Neural cell (in vitro differentiated cells): Measurements from ENCODE around the gene SLC8A1. TPM values are rescaled to one million over a fixed set of nuclear protein-coding genes. Genes with fewer than 3 reads are reported as not detected.

Source experiments
- H2AFZ ChIP-seq: fragments of 200-600, 300-800 bp; sonication (generic), shearing (Covaris generic); 2 replicates; pipeline ENCODE4 v1.6.0; 2014; ENCODE audit warnings: low read depth, mild to moderate bottlenecking, antibody characterized with exemption, low read length, moderate library complexity
- H3F3A ChIP-seq: fragments of 200-600 bp; shearing (Covaris generic); 2 replicates; pipeline ENCODE4 v1.6.1; 2016; ENCODE audit warnings: mild to moderate bottlenecking, moderate library complexity, mixed read lengths, antibody characterized with exemption, low read length; ENCODE audit not compliant: insufficient read depth, poor library complexity, severe bottlenecking
- H3K27ac ChIP-seq: fragments of 200-600, 300-800 bp; sonication (generic), shearing (Covaris generic); 2 replicates; pipeline ENCODE4 v1.5.1; 2014; ENCODE audit warnings: mild to moderate bottlenecking, low read length, moderate library complexity
- H3K27me3 ChIP-seq: fragments of 300-800, 200-600 bp; sonication (generic), shearing (Covaris generic); 2 replicates; pipeline ENCODE4 v1.6.0; 2014; ENCODE audit warnings: mild to moderate bottlenecking, low read depth, low read length, moderate library complexity; ENCODE audit not compliant: insufficient read depth
- H3K36me3 ChIP-seq: fragments of 300-800, 200-600 bp; sonication (generic), shearing (Covaris generic); 2 replicates; pipeline ENCODE4 v1.5.1; 2014; ENCODE audit warnings: mild to moderate bottlenecking, antibody characterized with exemption, low read length, moderate library complexity; ENCODE audit not compliant: insufficient read depth
- H3K4me2 ChIP-seq: fragments of 300-800, 200-600 bp; sonication (generic), shearing (Covaris generic); 2 replicates; pipeline ENCODE4 v1.6.0; 2014; ENCODE audit warnings: mild to moderate bottlenecking, low read length
- H3K4me3 ChIP-seq: fragments of 300-800, 200-600 bp; sonication (generic), shearing (Covaris generic); 2 replicates; pipeline ENCODE4 v1.5.1; 2014; ENCODE audit warnings: mild to moderate bottlenecking, low read length, moderate library complexity
- H3K79me2 ChIP-seq: fragments of 200-600 bp; shearing (Covaris generic); replicated peaks from 2 replicates; pipeline ENCODE4 v1.6.0; 2014; ENCODE audit warnings: mild to moderate bottlenecking, low read length, moderate library complexity; ENCODE audit not compliant: insufficient read depth
- H3K9ac ChIP-seq: fragments of 300-800, 200-600 bp; sonication (generic), shearing (Covaris generic); 2 replicates; pipeline ENCODE4 v1.6.1; 2016; ENCODE audit warnings: mild to moderate bottlenecking, low read length, mixed read lengths
- H3K9me2 ChIP-seq: fragments of 200-600 bp; shearing (Covaris generic); 2 replicates; pipeline ENCODE4 v1.6.1; 2016; ENCODE audit warnings: mild to moderate bottlenecking, low read length, mixed read lengths; ENCODE audit not compliant: insufficient read depth
- H3K9me3 ChIP-seq: fragments of 200-600, 300-800 bp; sonication (generic), shearing (Covaris generic); 2 replicates; pipeline ENCODE4 v1.6.1; 2016; ENCODE audit warnings: mild to moderate bottlenecking, mixed run types, low read length, moderate library complexity, mixed read lengths
- H4K20me1 ChIP-seq: fragments of 200-600 bp; shearing (Covaris generic); 2 replicates; pipeline ENCODE4 v1.6.1; 2016; ENCODE audit warnings: mild to moderate bottlenecking, mixed run types; ENCODE audit not compliant: insufficient read depth
- CTCF ChIP-seq: fragments of 450-650 bp; IDR thresholded peaks from 2 replicates; pipeline ENCODE4 v1.5.1; 2014; ENCODE audit warnings: antibody characterized with exemption, mild to moderate bottlenecking, moderate library complexity; ENCODE audit not compliant: poor library complexity, severe bottlenecking
- EP300 ChIP-seq: fragments of 450-650 bp; conservative IDR thresholded peaks from 2 replicates; pipeline ENCODE4 v1.6.1; 2014; ENCODE audit warnings: antibody characterized with exemption, mild to moderate bottlenecking, moderate library complexity; ENCODE audit not compliant: poor library complexity, severe bottlenecking
- EZH2 ChIP-seq: fragments of 200-600, 300-800 bp; shearing (Covaris generic), sonication (generic); IDR thresholded peaks from 2 replicates; pipeline ENCODE4 v1.6.1; 2014; ENCODE audit warnings: antibody characterized with exemption, low read length, borderline replicate concordance, mild to moderate bottlenecking; ENCODE audit not compliant: insufficient read depth, poor library complexity, severe bottlenecking
- MXI1 ChIP-seq: fragments of 450-650 bp; conservative IDR thresholded peaks from 2 replicates; pipeline ENCODE4 v1.6.1; 2014; ENCODE audit warnings: antibody characterized with exemption, mild to moderate bottlenecking; ENCODE audit not compliant: poor library complexity, severe bottlenecking
- POLR2AphosphoS5 ChIP-seq: IDR thresholded peaks from 2 replicates; pipeline ENCODE4 v1.6.1; 2012
- RAD21 ChIP-seq: fragments of 450-650 bp; conservative IDR thresholded peaks from 2 replicates; pipeline ENCODE4 v1.6.1; 2014; ENCODE audit warnings: antibody characterized with exemption, mild to moderate bottlenecking, moderate library complexity
- REST ChIP-seq: IDR thresholded peaks from 2 replicates; pipeline ENCODE4 v1.6.1; 2012; ENCODE audit warnings: borderline replicate concordance
- SMC3 ChIP-seq: fragments of 450-650 bp; conservative IDR thresholded peaks from 2 replicates; pipeline ENCODE4 v1.6.1; 2014; ENCODE audit warnings: antibody characterized with exemption, mild to moderate bottlenecking, moderate library complexity; ENCODE audit not compliant: poor library complexity
- TAF1 ChIP-seq: IDR thresholded peaks from 2 replicates; pipeline ENCODE4 v1.6.1; 2012; ENCODE audit warnings: low read depth
- polyA plus RNA-seq: library from polyadenylated mRNA; depleted of rRNA; stranded (reverse); fragments of >200 nt; gene quantifications from 2 replicates; pipeline ENCODE4 v1.2.3, GENCODE V29; 2014

Gene SLC8A1
- polyA plus RNA-seq, 1 donor from 2014 or later: 18.7 TPM

DNA sequence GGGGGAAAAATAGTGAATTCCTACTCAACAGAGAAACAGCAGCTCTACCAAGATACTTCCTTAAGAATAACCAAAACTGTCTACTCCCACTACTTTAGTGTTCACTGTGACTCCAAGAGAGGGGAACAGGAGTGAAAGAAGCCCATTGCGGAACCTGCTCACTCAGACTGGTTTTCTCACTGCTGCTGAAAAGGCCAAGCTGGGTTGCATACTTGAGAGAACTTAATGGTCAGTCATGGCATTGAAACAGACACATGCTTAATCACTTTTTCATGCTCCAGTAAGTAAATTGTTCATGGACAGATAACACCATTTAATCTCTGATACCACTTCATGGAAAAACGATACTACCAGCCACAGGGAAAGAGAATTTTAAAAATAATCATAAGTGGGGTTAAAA lies 35.7 kb upstream of the SLC8A1 start:
- H3K79me2 ChIP-seq: no peaks in the 10 kb centered on the region
- H3K4me2 ChIP-seq: no peak overlapping the region
- H3K27ac ChIP-seq: no peak overlapping the region
- no peaks in the 10 kb centered on the region for H3F3A ChIP-seq
- H2AFZ ChIP-seq: no peak overlapping the region
- H3K9ac ChIP-seq: no peak overlapping the region
- TF ChIP-seq TAF1: no peak
- TF ChIP-seq EP300: no peak
- no peak for TF ChIP-seq REST
- TF ChIP-seq RAD21: no peak
- TF ChIP-seq EZH2: no peak
- TF ChIP-seq POLR2AphosphoS5: no peak
- TF ChIP-seq SMC3: no peak
- TF ChIP-seq CTCF: no peak
- no peak for TF ChIP-seq MXI1
- no peaks in the 10 kb centered on the region for H3K9me3 ChIP-seq
- no peak overlapping the region for H3K4me3 ChIP-seq
- no peaks in the 10 kb centered on the region for H4K20me1 ChIP-seq
- no peaks in the 10 kb centered on the region for H3K27me3 ChIP-seq
- no peaks in the 10 kb centered on the region for H3K9me2 ChIP-seq
- H3K36me3 ChIP-seq: no peaks in the 10 kb centered on the region

DNA sequence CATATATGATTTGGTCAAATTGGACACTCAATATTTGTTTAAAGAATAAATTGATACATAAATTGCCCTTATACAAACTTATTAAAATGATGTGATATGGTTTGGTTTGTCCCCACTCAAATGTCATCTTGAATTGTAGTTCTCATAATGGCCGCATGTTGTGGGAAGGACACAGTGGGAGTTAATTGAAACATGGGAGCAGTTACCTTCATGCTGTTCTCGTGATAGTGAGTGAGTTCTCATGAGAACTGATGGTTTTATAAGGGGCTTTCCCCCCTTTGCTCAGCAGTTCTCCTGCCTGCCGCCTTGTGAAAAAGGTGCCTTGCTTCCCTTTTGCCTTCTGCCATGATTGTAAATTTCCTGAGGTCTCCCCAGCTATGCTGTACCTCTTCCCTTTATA lies 34.0 kb upstream of the SLC8A1 start:
- no peak overlapping the region for H3K4me2 ChIP-seq
- H2AFZ ChIP-seq: no peak overlapping the region
- no peak overlapping the region for H3K4me3 ChIP-seq
- no peaks in the 10 kb centered on the region for H3K79me2 ChIP-seq
- no peak overlapping the region for H3K9ac ChIP-seq
- no peak overlapping the region for H3K27ac ChIP-seq
- no peaks in the 10 kb centered on the region for H3K9me2 ChIP-seq
- H4K20me1 ChIP-seq: no peaks in the 10 kb centered on the region
- TF ChIP-seq EP300: no peak
- TF ChIP-seq TAF1: no peak
- TF ChIP-seq MXI1: no peak
- TF ChIP-seq SMC3: no peak
- no peak for TF ChIP-seq CTCF
- TF ChIP-seq POLR2AphosphoS5: no peak
- TF ChIP-seq REST: no peak
- no peak for TF ChIP-seq RAD21
- TF ChIP-seq EZH2: no peak
- H3K36me3 ChIP-seq: no peaks in the 10 kb centered on the region
- H3K27me3 ChIP-seq: no peaks in the 10 kb centered on the region
- H3K9me3 ChIP-seq: no peaks in the 10 kb centered on the region
- no peaks in the 10 kb centered on the region for H3F3A ChIP-seq
